ENCODE data around the gene USP6NL.
"Not testable (repeated sequence)": the region's sequence is repeated elsewhere in the genome, so short reads cannot be mapped to it uniquely, and the experiment has no call there.

Gene USP6NL

GRCh38 chr10:11512596-11512995, 98.9 kb downstream of the USP6NL start:
- no peak for DNase-seq

- no peak for DNase-seq
These were observed 100.1 kb downstream of the USP6NL start for GRCh38 chr10:11511321-11511720.

DNA sequence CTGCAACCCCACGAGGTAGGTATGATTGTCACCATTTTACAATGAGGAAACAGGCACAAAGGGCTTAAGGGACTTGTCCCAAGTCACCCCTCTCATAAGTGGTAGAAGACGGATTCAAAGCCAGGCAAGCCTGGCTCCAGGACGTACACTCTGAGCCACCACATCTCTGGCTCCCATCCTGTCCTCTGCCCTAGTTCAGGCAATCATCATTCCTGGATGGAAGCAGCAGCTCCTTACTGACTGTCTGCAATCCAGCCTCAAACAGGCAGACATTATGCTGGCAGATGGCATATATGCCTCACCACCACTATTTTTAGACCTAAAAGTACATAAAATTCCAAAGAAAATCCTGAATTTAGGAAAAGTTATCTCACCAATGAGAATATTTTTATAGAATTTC, 100.7 kb downstream of the USP6NL start:
- no peak for DNase-seq

GRCh38 chr10:11510281-11510680, 101.2 kb downstream of the USP6NL start:
- no peak for DNase-seq

GRCh38 chr10:11509036-11509435, 102.4 kb downstream of the USP6NL start:
- DNase-seq = no peak

DNA sequence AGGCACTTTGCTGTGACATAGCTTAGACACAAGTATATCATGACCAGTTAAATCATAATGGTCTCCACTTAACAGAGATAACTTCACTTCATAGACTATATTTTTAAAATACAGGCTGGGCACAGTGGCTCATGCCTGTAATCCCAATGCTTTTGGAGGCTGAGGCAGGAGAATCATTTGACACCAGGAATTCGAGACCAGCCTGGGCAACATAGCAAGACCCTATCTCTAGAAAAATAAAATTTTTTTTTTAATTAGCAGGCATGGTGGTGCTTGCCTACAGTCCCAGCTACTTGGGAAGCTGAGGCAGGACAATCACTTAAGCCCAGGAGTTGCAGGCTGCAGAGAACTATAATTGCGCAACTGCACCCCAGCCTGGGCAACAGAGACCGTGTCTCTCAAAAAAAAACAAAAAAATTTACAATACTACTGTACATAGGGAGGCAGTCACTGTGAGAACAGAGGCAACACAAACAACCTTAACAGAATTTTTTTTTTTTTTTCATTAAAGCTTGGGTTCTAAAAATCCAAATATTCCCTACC, 105.1 kb downstream of the USP6NL start:
- no peak for DNase-seq

DNA sequence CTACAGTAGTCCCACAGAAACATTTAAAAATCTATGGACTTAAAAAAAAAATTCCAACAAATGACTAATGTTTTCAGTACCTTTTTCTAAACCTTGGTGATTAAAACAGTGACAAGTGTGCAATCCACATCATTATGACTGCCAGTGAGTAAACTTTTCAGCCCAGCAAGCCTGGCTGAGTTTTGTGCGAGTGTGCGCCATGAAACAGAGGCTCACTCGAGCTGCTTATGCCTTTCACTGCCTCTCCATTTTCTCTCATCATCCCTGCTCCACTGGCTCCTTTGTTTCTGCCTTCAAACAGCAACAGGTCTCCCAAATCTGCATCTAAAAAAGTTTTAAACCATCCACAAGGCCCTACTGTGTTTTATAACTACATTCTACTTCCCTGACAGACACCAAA, 105.8 kb downstream of the USP6NL start:
- no peak for DNase-seq

DNA sequence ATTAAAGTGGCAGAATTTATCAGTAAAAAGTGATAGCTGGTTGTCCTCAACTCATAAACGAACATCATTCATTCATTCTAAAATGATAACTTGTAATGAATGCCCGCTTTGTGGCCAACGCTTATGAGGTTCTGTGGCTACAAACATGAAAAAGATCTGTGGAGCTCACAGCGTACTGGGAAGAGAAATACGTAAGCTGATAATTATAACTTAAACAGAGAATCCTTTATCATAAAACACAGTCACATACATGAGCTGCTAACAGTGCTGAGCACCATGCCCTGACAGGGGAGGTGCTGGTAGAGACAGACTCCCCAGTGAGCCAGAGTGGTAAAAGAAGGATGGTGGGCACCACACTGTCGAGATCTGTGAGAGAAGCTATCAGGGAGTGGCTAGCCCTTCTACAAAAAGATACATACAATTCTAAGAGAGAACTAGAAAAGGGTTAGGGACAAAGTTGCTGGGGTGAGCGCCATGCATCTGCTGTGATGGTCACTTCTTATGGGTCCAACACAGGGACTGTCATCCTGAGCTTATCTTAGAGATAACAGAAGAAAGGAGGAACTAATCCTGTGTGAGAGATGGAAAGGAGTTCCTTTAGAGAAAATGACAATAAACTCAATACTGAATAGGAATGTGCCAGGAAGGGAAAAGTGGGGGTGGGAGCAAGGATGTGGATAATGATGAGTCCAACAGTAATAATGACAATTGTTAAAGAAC, 106.7 kb downstream of the USP6NL start:
- no peak for DNase-seq

DNA sequence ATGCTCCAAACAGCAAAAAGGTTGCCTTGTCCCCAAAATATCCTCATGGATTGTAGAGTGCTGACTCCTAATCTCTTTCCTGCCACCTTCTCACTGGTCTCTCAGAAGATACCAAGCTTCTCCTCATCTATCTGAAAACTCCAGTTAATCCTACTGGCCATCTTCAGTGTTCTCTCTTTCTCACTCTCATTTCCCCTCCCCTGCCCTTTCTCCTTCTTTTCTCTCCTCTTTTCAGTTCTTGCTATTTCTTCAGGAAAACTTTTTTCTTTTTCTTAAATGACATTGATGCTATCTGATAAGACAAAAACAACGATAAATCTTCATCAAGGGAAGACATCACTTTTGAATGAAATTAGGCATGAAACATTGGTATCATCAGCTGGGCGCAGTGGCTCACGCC, 109.8 kb downstream of the USP6NL start:
- no peak for DNase-seq

DNA sequence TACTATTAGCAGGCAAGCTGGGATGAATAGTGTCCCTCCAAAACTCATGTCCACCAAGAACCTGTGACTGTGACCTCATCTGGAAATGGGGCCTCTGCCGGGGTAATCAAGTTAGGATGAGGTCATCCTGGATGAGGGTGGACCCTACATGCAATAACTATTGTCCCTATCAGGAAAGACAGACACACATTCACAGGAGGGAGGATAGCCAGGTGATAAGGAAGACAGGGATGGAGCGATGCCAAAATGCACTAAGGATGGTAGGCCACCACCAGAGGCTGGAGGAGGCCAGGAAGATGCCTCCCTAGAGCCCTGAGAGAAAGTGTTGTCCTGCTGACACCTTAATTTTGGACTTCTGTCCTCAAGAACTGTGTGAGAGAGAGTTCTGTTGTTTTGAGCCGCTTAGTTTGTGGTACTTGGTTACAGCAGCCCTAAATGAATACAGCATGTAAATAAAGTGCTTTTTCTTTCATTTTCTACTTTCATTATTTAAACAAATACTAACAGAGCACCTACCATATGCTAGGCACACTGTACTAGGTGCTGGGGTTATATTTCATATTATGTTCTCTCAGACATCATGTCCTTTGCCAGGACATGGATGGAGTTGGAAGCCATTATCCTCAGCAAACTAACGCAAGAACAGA, 111.9 kb downstream of the USP6NL start:
- no peak for DNase-seq

GRCh38 chr10:11498399-11498798, 113.1 kb downstream of the USP6NL start:
- DNase-seq = no peak

DNA sequence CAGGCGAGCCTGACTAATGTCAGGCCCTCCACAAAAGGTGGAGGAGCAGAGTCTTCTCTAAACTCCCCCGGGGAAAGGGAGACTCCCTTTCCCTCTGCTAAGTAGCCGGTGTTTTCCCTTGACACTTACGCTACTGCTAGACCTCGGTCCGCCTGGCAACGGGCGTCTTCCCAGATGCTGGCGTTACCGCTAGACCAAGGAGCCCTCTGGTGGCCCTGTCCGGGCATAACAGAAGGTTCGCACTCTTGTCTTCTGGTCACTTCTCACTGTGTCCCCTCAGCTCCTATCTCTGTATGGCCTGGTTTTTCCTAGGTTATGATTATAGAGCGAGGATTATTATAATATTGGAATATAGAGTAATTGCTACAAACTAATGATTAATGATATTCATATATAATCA, 116.5 kb downstream of the USP6NL start:
- DNase-seq = not testable (repeated sequence)

- DNase-seq = no peak
These were observed 117.8 kb downstream of the USP6NL start for GRCh38 chr10:11493646-11494045.

- no peak for DNase-seq
These were observed 120.4 kb downstream of the USP6NL start for GRCh38 chr10:11491087-11491486.

DNA sequence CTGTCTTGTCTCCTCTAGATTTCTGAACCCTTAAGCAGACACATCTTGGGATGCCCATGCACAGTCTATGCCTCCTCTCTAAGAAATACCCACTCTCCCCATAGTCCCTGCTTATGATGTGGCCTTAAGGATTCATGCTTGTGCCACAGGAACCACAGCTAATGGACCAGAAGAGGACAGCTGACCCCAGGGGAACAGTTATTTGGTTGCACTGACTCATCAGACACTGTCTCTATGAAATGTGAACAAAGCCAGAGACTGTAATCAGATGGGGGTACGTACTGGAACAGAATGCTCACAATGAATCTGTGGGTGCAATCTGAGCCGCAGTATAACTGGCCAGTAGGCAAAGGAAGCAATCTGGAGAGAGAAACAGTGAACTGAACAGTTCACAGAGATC, 121.9 kb downstream of the USP6NL start:
- DNase-seq = no peak

DNA sequence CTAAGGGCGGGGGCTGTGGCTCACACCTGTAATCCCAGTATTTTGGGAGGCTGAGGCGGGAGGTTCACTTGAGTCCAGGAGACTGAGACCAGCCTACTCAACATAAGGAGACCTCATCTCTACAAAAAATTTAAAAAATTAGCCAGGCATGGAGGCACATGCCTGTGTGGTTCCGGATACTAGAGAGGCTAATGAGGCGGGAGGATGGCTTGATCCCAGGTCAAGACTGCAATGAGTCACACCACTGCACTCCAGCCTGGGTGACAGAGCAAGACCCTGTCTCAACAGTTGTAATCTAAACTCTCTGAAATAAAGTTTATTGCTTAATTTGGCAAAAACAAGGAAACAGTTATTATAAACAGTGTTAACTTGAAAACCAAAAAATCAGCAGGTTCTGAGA, 123.3 kb downstream of the USP6NL start:
- no peak for DNase-seq

DNA sequence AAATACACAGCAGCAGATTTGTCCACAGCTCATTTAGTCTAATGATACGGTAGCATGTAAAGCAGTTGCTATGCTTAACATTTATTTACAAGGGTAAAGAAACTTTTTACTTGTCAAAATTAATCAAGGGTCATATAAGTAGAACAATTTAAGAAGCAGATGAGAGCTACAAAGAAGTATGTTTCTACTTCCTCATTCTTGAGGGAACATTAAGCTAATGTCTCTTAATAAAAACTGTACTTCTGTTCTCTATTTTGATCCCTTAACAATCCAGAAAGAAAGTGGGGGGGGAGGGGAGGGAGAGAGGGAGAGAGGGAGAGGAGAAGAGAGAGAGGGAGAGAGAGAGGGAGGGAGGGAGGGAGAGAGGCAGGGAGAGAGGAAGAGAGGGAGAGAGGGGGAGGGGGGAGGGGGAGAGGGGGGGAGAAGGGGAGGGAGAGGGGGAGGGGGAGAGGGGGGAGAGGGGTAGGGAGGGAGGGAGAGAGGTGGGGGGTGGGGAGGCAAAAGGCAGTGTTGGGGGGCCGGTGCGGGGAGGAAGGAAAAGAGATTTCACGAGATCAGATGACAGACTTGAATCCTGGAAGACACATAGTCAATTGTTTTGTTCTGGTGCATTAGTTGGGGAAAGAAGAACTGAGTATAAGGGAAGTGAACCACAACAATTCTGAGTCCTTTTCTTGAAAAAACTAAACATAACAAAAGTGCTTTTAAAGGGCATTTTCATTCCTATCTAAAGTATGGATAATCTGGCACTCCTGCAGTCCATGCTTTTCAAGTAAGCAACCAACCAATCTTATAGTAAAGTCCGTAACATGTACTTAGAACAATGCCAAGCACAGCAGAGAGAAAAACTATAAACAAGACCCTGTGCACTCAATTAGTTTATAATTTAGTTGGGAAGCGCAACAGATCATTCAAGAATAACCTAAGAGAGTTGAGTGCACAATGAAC, 128.0 kb downstream of the USP6NL start:
- DNase-seq = peak; percentile 24 to 50

DNA sequence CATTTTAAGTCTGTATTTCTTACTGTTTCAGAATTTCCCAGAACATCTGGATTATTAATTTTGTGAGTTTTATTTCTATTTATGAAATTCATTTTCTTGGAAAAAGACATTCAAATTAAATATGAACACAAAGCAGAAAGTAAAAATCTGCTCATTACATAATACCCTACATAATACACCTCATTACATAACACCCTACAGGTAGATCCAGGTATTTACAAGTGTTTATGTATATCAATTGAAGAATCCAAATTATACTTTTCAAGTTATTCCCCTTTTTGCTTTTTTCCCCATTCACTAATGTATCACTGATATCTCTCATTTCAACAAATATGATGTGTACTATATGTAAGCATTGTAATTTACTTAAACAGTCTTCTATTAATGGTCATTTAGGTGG, 129.1 kb downstream of the USP6NL start:
- DNase-seq = no peak

DNA sequence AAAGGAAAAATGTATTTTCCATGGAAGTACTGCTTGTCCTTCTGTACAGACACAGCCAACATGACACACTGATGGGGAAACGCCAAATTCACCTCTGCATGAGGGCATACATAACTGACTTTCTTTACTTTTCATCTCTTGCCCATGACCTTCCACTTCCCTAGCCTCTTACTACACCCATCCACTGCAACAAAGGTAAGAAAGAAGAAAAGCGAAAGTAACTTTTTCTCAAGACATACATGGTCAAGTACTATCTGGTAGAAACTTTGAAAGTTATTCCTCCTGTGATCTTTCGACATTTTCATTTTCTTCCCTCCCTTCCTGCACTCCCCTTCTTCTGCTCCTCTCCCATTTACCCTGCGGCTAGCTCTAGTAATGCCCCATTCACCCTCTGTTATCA, 130.8 kb downstream of the USP6NL start:
- DNase-seq = no peak

DNA sequence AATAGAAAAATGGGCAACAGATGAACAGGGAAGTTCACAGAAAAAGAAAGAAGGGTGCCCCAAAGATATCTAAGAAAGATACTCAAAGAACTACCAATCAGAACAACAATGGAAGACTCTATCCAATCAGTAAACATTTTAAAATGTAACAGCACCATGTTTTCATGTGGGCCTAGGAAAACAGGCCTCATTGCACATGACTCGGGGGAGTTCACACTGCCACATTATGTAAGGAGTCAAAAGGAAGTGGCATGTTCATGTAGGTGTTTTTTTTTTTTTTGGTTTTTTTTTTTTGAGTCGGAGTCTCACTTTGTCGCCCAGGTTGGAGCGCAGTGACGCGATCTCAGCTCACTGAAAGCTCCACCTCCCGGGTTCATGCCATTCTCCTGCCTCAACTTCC, 132.2 kb downstream of the USP6NL start:
- DNase-seq = peak; percentile 43 to 52

- DNase-seq = no peak
These were observed 132.6 kb downstream of the USP6NL start for GRCh38 chr10:11478807-11479206.

DNA sequence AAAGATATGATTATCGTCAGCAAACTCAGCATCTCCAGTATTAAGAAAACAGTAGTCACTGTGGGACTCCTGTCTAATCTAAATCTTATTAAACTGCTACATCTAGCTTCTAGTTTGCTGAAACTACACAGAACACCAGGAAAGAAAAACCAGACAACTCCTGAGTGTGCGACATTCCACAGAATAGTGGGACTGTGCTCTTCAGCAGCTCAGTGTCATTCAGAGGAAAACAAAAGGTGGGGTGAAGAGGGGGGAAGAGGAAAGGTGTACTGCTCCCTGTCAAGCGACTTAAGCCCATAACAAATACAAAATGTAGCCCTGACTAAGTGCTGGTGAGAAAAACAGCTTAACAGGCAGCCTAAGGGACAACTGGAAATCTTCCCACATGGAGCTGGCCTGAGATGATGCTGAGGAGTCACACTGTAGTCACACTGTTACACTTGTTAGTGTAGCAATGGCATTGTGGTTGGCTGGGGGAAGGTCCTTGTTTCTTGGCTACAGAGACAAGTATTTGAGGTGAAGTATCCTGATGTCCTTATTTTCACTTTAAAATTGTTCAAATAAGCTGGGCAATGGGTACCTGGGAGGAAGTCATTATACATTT, 135.5 kb downstream of the USP6NL start:
- peak; percentile 40 to 67 for DNase-seq
